ENCODE results near the gene CENPVL1.
A peak's percentile ranks its signal among the peaks of the same experiment; 100 is the strongest.
"Not testable (repeated sequence)": the region's sequence is repeated elsewhere in the genome, so short reads cannot be mapped to it uniquely, and the experiment has no call there.

Gene CENPVL1

GRCh38 chrX:51710277-51711164, at the start of gene CENPVL1:
Gene CENPVL1, plus strand, starts transcription at chrX:51710512. Its CDS starts 0 bp downstream, at chrX:51710512.
- not testable (repeated sequence) for DNase-seq (ENCODE audit: low spot score)

- no peak for DNase-seq (ENCODE audit: low spot score)
Measured at GRCh38 chrX:51665981-51666380, 44.3 kb upstream of the CENPVL1 start.

DNA sequence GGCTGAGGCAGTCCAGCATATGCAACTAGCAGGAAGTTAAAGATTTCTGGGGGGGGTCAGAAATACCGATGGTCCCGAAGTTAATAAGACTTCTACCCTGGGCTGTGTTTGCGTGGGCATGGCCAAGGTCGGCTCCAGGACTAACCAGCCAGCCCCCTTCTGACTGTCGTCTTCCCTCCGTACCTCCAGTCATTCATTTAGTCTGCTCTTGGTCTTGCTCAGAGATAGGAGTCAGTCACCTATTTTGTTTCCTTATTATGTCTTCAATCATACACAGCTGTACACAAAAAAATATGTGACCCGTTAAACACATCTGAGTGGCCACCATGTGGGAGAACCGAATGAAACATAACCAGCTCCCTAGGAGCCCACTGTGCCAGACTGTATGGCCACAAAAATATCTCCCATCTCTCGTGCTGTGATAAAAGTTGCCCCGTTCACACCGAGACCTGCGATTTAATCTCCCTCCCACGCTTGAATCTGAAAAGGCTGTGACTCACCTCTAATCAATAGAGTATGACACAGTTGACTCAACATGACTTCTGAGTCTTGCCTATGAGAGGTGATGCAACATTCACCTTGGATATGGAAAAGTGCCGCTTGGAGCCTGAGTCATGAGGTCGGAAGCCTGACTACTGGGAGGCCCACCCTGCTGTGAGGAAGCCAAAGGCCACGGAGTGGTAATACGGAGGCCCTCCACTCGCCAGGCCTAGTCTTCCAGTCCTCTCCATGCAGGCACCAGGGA, 30.5 kb upstream of the CENPVL1 start:
- not testable (repeated sequence) for DNase-seq (ENCODE audit: low spot score)

DNA sequence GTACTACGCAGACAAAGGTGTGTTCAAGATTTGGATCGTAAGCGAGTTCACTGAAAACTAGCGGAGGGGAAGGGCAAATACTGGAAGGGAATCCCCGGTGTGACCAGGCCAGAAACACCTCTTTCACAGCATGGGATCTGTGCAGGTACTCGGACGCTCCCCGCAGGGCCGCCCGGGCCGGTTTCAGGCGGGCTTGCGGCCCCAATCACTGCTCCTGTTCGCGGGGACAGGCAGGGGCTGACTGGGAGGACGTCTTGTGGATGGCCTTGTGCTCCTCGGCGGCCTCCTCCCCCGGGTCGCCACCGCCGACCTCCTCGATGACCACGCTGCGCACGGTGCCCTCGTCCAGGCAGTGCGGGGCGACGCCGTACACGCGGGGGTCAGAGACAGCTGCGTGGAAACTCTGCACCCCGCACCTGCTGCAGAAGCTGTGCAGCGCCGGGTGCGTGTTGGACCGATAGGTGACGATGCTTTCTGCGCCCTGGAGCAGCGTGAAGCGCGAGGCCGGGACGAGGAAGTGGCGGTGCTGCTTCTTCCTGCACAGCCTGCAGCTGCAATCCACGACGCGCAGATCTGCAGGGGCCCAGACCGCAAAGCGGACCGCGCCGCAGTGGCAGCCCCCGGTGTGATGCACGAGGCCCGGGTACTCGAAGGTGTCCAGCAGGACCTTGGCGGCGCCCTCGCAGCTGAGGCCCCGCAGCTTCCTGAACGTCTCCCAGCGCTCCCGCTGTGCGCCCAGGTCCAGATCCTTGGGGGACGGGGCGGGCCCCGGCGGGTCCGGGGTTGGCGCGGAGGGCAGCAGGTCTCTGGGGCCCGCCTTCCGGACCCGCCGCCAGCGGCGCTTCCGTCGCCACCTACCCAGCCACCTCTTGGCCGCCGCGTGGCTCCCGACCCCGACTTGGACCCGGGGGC, 28.2 kb upstream of the CENPVL1 start:
- not testable (repeated sequence) for DNase-seq (ENCODE audit: low spot score)

- not testable (repeated sequence) for DNase-seq (ENCODE audit: low spot score)
Measured at GRCh38 chrX:51682720-51683062, 27.6 kb upstream of the CENPVL1 start, which contains the start of gene CENPVL2. Gene CENPVL2, minus strand, starts transcription at chrX:51682831. Its CDS starts 0 bp downstream, at chrX:51682831.

DNA sequence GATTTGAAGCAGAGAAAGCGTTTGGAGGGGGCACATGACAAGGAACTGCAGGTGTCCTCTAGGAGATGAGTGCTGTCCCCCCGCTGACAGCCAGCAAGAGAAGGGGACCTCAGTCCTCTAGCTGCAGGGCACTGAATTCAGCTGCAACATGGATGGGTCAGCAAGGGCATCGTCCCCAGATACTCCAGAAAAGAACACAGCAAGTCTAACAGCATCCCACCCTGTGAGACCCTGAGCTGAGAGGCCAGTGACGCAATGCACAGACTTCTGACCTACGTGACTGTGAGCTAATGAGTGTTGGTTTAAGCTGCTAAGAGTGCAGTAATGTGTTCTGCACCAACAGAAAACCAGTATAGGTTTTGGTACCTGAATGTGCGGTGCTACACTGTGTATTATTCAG, 16.1 kb upstream of the CENPVL1 start:
- no peak for DNase-seq (ENCODE audit: low spot score)

GRCh38 chrX:51697397-51697796, 12.9 kb upstream of the CENPVL1 start:
- DNase-seq (ENCODE audit: low spot score): no peak

DNA sequence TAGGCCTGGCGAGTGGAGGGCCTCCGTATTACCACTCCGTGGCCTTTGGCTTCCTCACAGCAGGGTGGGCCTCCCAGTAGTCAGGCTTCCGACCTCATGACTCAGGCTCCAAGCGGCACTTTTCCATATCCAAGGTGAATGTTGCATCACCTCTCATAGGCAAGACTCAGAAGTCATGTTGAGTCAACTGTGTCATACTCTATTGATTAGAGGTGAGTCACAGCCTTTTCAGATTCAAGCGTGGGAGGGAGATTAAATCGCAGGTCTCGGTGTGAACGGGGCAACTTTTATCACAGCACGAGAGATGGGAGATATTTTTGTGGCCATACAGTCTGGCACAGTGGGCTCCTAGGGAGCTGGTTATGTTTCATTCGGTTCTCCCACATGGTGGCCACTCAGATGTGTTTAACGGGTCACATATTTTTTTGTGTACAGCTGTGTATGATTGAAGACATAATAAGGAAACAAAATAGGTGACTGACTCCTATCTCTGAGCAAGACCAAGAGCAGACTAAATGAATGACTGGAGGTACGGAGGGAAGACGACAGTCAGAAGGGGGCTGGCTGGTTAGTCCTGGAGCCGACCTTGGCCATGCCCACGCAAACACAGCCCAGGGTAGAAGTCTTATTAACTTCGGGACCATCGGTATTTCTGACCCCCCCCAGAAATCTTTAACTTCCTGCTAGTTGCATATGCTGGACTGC, 2.8 kb downstream of the CENPVL1 start:
- not testable (repeated sequence) for DNase-seq (ENCODE audit: low spot score)

DNA sequence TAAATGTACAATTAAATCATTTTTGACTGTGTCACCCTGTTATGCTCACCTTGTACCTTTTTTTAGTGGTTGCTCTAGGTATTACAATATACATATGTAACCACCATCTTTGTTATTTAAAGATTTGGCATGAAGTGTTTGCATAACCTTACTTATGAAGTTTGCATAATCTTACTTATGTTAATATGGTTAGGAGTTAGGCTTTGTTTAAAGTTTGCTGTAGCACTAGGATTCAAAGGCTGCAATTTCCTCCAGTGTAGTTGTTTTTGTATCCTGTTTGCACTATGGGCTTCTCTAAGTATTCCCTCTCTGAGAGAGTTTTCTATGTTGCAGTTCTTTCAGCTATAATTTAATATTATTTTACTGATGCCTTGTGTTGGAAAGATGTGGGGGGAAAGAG, 17.9 kb downstream of the CENPVL1 start:
- DNase-seq (ENCODE audit: low spot score): no peak

DNA sequence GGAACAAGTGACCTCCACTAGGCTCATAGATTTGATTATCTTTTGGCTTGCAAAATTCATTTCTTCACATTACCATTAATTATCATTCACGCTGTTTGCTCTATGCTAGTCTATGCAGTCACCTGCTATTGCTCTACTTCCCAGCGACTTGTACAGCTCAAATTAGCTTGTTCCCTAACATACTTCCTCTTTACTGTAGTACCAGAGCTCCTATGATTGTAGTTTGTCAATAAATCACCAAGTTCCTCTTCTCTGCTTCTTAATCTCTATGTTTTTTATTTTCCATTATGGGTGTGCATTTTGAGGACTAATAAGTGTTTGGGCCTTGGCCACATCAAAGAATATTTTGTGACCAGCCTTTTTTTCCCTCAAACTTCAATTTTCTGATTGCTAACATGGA, 26.8 kb downstream of the CENPVL1 start:
- no peak for DNase-seq (ENCODE audit: low spot score)

GRCh38 chrX:51742586-51742985, 32.3 kb downstream of the CENPVL1 start:
- DNase-seq (ENCODE audit: low spot score): no peak

- peak; percentile 80 for DNase-seq (ENCODE audit: low spot score)
Measured at GRCh38 chrX:51743179-51743957, 33.1 kb downstream of the CENPVL1 start, which contains the start of gene GSPT2. Gene GSPT2, plus strand, starts transcription at chrX:51743442. Its CDS starts 185 bp downstream, at chrX:51743627.

GRCh38 chrX:51747671-51748070, 37.4 kb downstream of the CENPVL1 start:
- DNase-seq (ENCODE audit: low spot score): no peak

DNA sequence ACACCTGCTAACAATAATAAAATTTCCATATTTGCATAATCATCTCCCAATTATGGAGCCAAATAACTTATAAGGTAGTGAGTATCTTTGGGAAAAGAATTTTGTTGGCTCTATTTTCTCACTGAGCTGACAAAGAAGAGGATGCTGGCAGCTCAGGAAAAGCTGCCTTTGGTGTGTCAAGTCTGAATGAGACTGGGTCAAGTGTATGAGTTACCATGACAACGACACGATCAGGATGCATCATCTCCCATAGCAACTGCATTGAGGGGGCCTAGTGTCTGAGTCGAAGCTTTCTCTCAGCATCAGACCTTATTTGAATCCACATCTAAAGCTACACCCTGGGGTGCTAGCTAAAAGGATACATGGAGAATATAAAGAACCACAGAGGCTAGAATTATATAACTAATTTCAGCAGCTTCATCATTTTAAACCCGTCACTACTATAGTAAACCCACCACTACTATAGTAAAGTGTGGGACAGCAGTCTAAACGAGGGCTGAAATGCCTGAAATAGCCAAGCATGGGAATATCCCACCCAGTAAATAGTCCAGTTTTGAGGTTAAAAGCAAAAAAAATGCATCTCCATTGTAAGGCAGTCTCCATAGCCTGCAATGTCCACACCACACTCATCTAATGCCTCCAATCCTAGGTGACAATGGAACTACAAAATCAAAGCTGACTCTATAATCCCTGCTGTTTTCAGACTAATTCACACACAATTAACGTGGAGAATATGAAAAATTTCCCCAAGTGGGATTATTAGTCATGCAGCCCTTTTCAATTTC, 48.9 kb downstream of the CENPVL1 start:
- no peak for DNase-seq (ENCODE audit: low spot score)

- DNase-seq (ENCODE audit: low spot score): no peak
Measured at GRCh38 chrX:51760657-51761056, 50.3 kb downstream of the CENPVL1 start.

All from GM03348 (cell line).